ENCODE results near the gene GALR1. TPM values are rescaled to one million over a fixed set of nuclear protein-coding genes. Genes with fewer than 3 reads are reported as not detected.

GALR1 gene
- total and polyA plus RNA-seq, 12 donors: under 0.01 to 0.13 (median 0.02) TPM; not detected in 7

DNA sequence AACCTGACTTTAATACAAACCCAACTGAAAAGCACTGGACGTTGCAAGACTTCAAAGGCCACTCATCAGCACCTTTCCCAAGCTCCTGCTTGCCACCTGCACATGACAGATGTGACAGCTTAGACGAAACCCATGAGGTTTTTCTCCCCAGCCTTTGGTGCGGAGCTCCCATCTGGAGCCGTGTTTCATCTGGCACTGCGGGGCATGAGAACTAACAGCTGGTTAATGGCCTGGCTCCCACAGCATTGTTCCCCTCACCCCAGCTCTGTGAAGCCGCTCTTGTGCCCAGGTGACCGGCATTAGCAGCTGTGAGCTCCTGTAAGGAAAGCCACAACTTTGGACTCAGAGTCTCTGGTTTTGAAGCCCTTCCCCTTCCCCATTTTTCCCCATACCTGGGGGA lies 50.9 kb downstream of the GALR1 start:
- H3K27ac ChIP-seq: no peak overlapping the region
- no peaks in the 10 kb centered on the region for H3K4me1 ChIP-seq
- no peaks in the 10 kb centered on the region for H3K9me3 ChIP-seq
- no peak overlapping the region for H3K4me3 ChIP-seq
- DNase-seq (no peak), ATAC-seq (no peak)
- intact Hi-C loops (cut with DNase I): no loop called here
- H3K27me3 ChIP-seq: peaks cover 0 to 28% (median 0%) of the 10 kb centered on the region in 7 donors
- TF ChIP-seq, protein P1, sequence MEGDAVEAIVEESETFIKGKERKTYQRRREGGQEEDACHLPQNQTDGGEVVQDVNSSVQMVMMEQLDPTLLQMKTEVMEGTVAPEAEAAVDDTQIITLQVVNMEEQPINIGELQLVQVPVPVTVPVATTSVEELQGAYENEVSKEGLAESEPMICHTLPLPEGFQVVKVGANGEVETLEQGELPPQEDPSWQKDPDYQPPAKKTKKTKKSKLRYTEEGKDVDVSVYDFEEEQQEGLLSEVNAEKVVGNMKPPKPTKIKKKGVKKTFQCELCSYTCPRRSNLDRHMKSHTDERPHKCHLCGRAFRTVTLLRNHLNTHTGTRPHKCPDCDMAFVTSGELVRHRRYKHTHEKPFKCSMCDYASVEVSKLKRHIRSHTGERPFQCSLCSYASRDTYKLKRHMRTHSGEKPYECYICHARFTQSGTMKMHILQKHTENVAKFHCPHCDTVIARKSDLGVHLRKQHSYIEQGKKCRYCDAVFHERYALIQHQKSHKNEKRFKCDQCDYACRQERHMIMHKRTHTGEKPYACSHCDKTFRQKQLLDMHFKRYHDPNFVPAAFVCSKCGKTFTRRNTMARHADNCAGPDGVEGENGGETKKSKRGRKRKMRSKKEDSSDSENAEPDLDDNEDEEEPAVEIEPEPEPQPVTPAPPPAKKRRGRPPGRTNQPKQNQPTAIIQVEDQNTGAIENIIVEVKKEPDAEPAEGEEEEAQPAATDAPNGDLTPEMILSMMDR (IDR thresholded peaks at IDR 0.05): no peak
- no peaks in the 10 kb centered on the region for H3K36me3 ChIP-seq
- WGBS, 2 donors: 55 to 62% methylated on average over 7 of the region's 7 CpGs

DNA sequence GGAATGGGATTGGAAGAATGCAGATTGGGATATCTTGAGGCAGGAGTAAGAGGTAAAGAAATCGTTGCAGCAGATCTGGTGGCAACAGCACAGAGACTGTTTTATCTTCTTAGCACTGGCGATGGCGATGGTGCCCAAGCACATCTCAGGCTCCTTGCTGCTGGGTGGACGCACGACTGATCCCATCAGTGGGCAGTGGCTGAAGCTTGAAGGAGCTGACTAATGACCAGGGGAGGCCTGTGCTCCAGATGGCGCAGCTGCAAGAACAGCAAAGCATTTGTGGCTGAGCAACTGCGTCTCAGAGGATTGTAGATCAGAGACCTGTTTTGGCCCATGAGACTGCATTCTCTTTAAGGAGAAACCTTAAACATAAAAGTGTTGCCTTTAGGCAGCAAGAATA lies 54.6 kb downstream of the GALR1 start:
- TF ChIP-seq, protein P1 (IDR thresholded peaks at IDR 0.05): no peak
- intact Hi-C loops (cut with DNase I): no loop called here
- ATAC-seq (no peak), DNase-seq (no peak)
- Histone ChIP-seq H3K9me3 (no peaks in the 10 kb centered on the region), H3K4me3 (no peak overlapping the region), H3K4me1 (no peaks in the 10 kb centered on the region), H3K36me3 (no peaks in the 10 kb centered on the region), H3K27me3 (peaks cover 0 to 12% (median 0%) of the 10 kb centered on the region in 7 donors), H3K27ac (no peak overlapping the region)
- WGBS, 2 donors: 79 to 84% methylated on average over 7 of the region's 7 CpGs

DNA sequence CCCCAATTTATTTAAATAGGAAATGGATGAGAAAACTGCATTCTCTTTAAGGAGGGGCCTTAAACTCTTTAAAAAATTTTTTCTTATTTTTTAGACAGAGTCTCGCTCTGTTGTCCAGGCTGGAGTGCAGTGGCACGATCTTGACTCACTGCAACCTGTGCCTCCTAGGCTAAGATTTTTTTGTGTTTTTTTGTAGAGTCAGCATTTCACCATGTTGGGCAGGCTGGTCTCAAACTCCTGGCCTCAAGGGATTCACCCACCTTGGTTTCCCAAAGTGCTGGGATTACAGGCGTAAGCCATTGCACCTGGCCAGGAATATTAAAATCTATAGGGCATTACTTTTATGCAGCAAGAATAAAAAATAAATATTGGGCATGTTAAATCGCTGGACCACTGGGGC lies 56.0 kb downstream of the GALR1 start:
- no peaks in the 10 kb centered on the region for H3K36me3 ChIP-seq
- intact Hi-C loops (cut with DNase I): no loop called here
- no peaks in the 10 kb centered on the region for H3K9me3 ChIP-seq
- H3K4me3 ChIP-seq: no peak overlapping the region
- H3K27me3 ChIP-seq: peaks cover 0 to 6% (median 0%) of the 10 kb centered on the region in 7 donors
- 92 to 94% methylated on average over 4 of the region's 4 CpGs for WGBS, 2 donors
- DNase-seq: no peak
- no peak overlapping the region for H3K27ac ChIP-seq
- ATAC-seq: no peak
- TF ChIP-seq, protein P1 (IDR thresholded peaks at IDR 0.05): no peak
- H3K4me1 ChIP-seq: no peaks in the 10 kb centered on the region

DNA sequence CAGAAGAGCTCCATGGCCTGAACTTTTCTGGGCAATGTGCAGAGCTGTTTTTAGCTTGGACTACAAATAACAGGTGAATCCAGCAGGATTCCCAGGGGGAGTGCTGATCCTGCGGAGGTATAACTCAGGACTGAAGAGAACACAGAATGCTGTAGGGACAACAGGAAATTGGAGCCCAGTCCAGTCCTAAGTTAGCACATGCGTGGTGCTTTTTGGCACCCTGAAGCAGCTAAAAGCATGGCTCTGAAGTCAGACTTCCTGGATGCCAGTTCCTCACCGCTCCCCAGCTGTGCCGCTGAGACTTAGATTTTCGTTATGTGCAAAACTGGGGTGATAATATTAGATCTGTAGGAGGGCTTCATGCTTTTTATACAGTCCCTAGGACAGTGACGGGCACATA lies 58.6 kb downstream of the GALR1 start:
- no peak overlapping the region for H3K4me3 ChIP-seq
- intact Hi-C loops (cut with DNase I): no loop called here
- TF ChIP-seq, protein P1 (IDR thresholded peaks at IDR 0.05): no peak
- peaks cover 0 to 6% (median 0%) of the 10 kb centered on the region in 7 donors for H3K27me3 ChIP-seq
- H3K4me1 ChIP-seq: no peaks in the 10 kb centered on the region
- H3K36me3 ChIP-seq: no peaks in the 10 kb centered on the region
- H3K9me3 ChIP-seq: no peaks in the 10 kb centered on the region
- no peak overlapping the region for H3K27ac ChIP-seq
- WGBS, 2 donors: 66 to 71% methylated on average over 6 of the region's 6 CpGs
- DNase-seq: no peak
- ATAC-seq: no peak

Data from heart right ventricle (tissue), 16 donors.